GM21381 (cell line): ENCODE measurements around the gene NUDT8.
"Not testable (repeated sequence)": the region's sequence is repeated elsewhere in the genome, so short reads cannot be mapped to it uniquely, and the experiment has no call there.

Experiments used
- ATAC-seq: cut with Tn5 transposase; IDR thresholded peaks from one replicate; pipeline ENCODE4 v1.9.1; 2021; ENCODE audit warnings: mild to moderate bottlenecking, moderate library complexity; ENCODE audit not compliant: unreplicated experiment

NUDT8 gene

DNA sequence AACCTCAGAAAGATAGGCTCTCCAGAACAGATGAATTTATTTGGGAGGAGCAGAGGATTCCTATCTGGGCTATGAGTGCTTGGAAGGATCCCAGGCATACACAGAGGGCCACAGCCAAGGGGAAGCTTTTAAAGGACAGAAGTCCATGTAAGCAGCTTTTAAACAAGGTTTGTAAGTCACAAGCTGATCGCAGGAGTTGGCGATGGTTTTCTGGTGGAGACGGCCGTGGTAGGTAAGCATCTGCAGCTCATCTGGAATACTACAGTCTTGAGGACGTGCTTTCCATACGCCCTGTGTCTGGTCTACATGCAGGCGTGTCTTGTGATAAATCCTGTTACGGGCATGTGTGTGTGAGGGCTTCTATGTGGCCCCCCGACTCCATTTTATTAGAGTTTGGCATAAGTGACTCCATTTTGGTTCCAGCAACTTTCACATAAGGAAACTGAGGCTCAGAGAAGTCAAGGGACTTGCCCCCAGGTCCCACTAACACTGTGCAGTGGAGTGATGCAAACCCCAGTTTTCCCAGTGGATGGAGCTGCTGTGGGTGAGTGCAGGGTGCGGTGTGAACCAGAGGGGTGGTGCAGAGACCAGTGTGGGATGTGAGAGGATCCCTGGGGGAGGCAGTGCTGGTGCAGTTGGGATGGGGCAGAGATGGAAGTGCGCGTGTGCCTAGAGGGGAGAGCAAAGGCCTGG lies 32.6 kb upstream of the NUDT8 start:
- ATAC-seq = no peak

GRCh38 chr11:67660752-67661151 lies 31.0 kb upstream of the NUDT8 start:
- not testable (repeated sequence) for ATAC-seq

- ATAC-seq = not testable (repeated sequence)
These were observed 30.0 kb upstream of the NUDT8 start for GRCh38 chr11:67659651-67660165.

DNA sequence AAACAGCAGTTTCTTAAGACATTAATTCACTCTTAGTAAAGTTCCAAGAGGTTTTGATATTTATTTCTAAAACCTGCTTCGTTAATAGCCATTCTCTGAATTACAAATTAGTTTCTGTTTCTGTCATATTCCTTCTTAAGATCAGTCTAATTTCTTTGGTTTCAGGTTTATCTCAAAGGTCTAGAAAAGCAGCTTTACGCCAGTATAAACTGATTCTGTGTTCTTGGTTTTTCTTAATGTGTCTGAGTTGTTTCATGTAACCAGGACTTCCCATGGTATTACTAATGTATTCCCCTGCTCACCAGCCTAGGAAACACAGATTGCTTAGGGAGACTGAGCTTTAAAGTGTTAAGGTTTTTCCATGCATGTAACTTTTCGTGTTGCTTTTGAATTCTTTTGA lies 27.6 kb upstream of the NUDT8 start:
- ATAC-seq = no peak

- ATAC-seq = no peak
These were observed 26.7 kb upstream of the NUDT8 start for GRCh38 chr11:67656278-67656922.

GRCh38 chr11:67654225-67654624 lies 24.5 kb upstream of the NUDT8 start:
- ATAC-seq = no peak

- no peak for ATAC-seq
These were observed 23.5 kb upstream of the NUDT8 start for GRCh38 chr11:67652965-67653845.

- no peak for ATAC-seq
These were observed 22.4 kb upstream of the NUDT8 start for GRCh38 chr11:67651976-67652781.

DNA sequence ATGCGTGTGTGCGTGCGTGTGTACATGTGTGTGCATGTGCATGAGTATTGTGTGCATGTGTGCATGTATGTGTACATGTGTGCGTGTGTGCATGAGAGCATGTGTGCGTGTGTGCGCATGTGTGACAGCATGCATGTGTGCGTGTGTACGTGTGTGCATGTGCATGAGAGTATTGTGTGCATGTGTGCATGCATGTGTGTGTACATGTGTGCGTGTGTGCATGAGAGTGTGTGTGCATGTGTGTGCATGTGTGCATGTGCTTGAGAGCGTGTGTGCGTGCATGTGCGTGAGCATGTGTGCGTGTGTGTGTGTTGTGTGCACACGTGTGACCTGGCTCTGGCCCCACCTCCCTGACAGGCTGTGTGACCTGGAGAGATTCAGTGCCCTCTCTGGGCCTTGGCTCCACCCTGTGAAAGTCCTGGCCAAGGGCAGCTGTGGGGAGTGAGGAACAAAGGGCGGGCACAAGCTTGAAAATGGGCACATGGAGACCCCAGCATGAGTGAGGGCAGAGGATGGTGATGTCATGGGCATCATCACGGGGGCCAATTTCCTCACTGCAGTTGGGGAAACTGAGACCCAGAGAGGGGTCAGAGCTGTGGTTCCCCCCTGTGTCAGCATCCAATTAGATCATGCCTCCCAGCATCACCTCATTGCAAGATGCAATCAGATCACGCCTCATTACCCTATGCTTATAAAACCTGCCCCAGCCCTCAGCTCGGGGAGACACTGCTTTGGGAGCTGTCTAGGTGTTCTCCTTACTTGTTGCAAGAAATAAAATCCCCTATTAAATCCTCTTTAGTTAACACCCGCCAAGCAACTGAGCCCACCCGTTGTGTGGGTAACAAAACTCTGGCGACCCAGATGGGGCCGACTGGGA lies 20.1 kb upstream of the NUDT8 start:
- no peak for ATAC-seq

- no peak for ATAC-seq
These were observed 19.3 kb upstream of the NUDT8 start for GRCh38 chr11:67648796-67649613.

GRCh38 chr11:67648140-67648795 lies 18.5 kb upstream of the NUDT8 start:
- no peak for ATAC-seq

DNA sequence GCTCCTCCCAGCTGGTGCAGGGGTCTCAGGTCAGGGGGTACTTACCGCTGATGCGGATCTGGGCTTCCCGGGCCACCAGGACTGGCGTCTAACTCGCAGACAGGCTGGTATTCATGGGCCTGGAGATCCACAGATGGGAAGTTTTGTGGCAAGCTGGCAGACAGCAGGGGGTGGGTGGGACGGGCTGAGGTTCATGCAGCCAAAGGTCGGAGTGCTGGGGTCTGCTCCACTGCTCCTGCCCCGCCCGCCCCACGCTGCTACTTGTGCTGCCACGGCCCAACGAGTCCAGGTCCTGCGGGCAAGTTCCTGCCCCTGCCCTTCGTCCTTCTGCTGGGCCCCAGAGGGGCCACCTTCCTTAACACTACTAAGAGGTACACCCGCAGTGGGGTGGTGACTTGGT lies 17.7 kb upstream of the NUDT8 start:
- ATAC-seq = no peak

GRCh38 chr11:67646535-67647336 lies 17.0 kb upstream of the NUDT8 start:
- ATAC-seq = no peak

- ATAC-seq = no peak
These were observed 16.1 kb upstream of the NUDT8 start for GRCh38 chr11:67645521-67646461.

DNA sequence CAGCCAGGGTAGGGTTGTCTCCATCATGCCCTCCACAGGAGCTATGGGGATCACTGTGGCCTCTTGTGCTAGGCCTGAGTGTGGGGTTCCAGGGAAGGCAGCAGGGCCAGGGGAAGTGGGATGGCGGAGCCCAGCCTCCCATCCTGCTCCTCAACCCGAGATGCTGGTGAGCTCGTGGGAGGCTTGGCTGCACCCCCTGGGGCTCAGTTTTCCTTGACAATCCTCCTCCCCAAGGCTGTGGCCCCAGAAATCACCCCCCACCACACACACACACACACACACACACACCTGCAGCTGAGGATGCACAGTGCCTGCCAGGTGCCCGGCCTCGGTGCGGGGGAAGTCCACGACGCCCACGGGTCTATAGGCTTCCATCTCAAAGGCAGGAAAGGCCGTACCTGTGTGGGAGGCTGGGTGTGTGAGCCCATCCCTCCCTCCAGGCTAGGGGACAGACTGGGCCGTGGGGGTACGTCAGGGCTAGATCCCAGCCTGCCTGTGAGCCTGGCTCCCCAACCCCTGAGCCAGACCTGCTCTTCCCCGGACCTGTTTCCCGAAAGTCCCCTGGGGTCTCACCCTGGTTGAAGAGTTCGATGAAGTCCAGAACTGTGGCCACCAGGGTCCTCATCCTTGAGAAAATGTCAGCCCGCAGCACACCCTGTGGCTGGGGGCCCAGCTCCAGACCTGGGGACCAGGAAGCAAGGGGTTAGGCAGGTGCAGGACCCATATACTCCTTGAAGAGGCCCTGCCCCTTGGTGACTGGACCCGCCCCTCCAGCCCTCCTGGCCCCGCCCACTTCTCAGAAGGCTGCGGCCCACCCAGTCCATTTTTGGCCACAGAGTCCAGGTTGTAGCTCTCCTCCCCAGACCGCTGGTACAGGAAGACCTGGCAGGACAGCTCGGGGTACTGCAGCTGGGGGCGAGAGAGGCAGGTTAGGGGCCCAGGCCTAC lies 15.0 kb upstream of the NUDT8 start:
- ATAC-seq = no peak
